Esophagus muscularis mucosa (tissue), 4 donors: ENCODE results near the gene NFAM1. TPM values are rescaled to one million over a fixed set of nuclear protein-coding genes. Genes with fewer than 3 reads are reported as not detected.

Experiments used
- DNase-seq: peaks from one replicate; pipeline ENCODE4 v3.0.0-alpha.2; 2017; ENCODE audit errors: extremely low spot score
- H3K27ac ChIP-seq, 4 donors: fragments of 200-600 bp; sonication (generic); replicated peaks in 1 of 4; 1 replicate in 3 of 4; 2 replicates in 1 of 4; pipeline ENCODE4 v1.5.1; 2016 to 2019; ENCODE audit warnings: mild to moderate bottlenecking in 1 of 4
- H3K27me3 ChIP-seq, 4 donors: fragments of 200-600 bp; sonication (generic); one replicate each; pipeline versions ENCODE4 v1.5.1 to v1.6.0; 2016 to 2019
- H3K36me3 ChIP-seq, 4 donors: fragments of 200-600 bp; sonication (generic); one replicate each; pipeline ENCODE4 v1.5.1; 2016 to 2019
- H3K4me1 ChIP-seq, 4 donors: fragments of 200-600 bp; sonication (generic); one replicate each; pipeline ENCODE4 v1.5.1; 2016 to 2019
- H3K4me3 ChIP-seq, 4 donors: fragments of 200-600 bp; sonication (generic); 1 replicate in 2 of 4; 2 replicates in 2 of 4; pipeline ENCODE4 v1.5.1; 2016 to 2019; ENCODE audit warnings: mild to moderate bottlenecking in 4 of 4, moderate library complexity in 1 of 4
- H3K9me3 ChIP-seq, 4 donors: fragments of 200-600 bp; sonication (generic); 1 replicate in 3 of 4; 2 replicates in 1 of 4; pipeline ENCODE4 v1.5.1; 2016 to 2019
- CTCF ChIP-seq, 3 experiments: fragments of 200-600 bp in 2 of 3; fragments of 450-650 bp in 1 of 3; sonication (generic) in 2 of 3; IDR thresholded peaks; one replicate each; pipeline ENCODE4 v1.5.1; 2017 to 2019; ENCODE audit warnings: antibody characterized with exemption in 3 of 3, mild to moderate bottlenecking in 2 of 3, moderate library complexity in 1 of 3
- EP300 ChIP-seq: sonication (generic); formaldehyde crosslinking; IDR thresholded peaks from one replicate; pipeline ENCODE4 v1.6.1; 2017; ENCODE audit warnings: antibody characterized with exemption
- POLR2A ChIP-seq: fragments of 450-650 bp; IDR thresholded peaks from one replicate; pipeline ENCODE4 v1.6.1; 2017; ENCODE audit warnings: antibody characterized with exemption, moderate library complexity, mild to moderate bottlenecking, low read depth
- POLR2AphosphoS5 ChIP-seq, 2 donors: sonication (generic); formaldehyde crosslinking; IDR thresholded peaks; one replicate each; pipeline ENCODE4 v1.6.1; 2017; ENCODE audit warnings: antibody characterized with exemption in 2 of 2
- WGBS: methylation state at CpG from one replicate; pipeline ENCODE4 v1.1.5; 2018; 5-methylcytosine and 5-hydroxymethylcytosine counted together
- intact Hi-C: fragments of 100-400 bp; cut with DNase I; formaldehyde crosslinking; loops from one replicate; pipeline ENCODE4 v1.15.1; 2023
- total RNA-seq, 4 donors: library from RNA; depleted of rRNA; stranded (reverse); fragments of >200 nt; gene quantifications; one replicate each; pipeline versions ENCODE4 v1.1.0 to v1.2.1, GENCODE V29; 2016

NFAM1 gene
- total RNA-seq, 4 donors from 2014 or later: 2.1 to 5.1 (median 2.9) TPM

DNA sequence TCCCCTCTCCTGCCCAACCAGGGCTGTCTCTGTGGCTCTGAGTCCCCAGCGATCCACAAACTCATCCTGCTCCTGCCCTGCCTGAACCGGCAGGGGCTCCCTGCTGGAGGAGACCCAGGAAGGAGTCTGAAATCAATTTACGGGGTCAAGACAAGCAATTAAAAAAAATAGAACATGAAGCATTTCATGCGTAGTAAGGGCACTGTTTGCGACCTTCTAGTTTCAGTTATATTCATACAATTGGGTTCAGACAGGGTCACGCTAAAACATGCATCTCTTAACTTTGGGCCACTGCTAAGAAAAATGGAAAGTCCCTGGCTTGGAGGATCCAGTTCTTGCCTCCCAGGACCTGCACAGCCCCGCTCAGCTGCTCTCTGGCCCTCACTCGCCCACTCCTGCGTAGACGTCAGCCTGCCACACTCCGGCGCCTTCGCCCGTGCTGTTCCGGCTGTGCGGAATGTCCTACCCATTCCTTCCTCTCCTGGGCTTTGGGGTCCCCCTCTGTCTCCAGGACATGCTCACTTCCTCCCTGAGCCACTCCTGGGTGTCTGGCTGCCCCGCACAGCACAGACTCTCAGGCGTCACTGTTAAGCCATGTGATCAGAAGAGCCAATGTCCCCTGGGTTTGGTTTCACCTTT lies 12.8 kb downstream of the NFAM1 start:
- TF ChIP-seq EP300: no peak
- 74% methylated on average over 17 of the region's 18 CpGs for WGBS
- intact Hi-C loops: no loop called here
- H3K4me1 ChIP-seq: peaks cover 0 to 3% (median 0%) of the 10 kb centered on the region in 4 donors
- no peak for DNase-seq
- no peaks in the 10 kb centered on the region for H3K9me3 ChIP-seq
- no peaks in the 10 kb centered on the region for H3K36me3 ChIP-seq
- H3K4me3 ChIP-seq: no peak overlapping the region
- no peak overlapping the region for H3K27ac ChIP-seq
- peaks cover 0 to 8% (median 0%) of the 10 kb centered on the region in 4 donors for H3K27me3 ChIP-seq

GRCh38 chr22:42418811-42419242 lies 13.4 kb downstream of the NFAM1 start:
- TF ChIP-seq POLR2A (no peak), EP300 (no peak), CTCF (IDR thresholded peaks at IDR 0.05) (no peak), POLR2AphosphoS5 (IDR thresholded peaks at IDR 0.05) (no peak)
- H3K27me3 ChIP-seq: peaks cover 0 to 8% (median 0%) of the 10 kb centered on the region in 4 donors
- peaks cover 0 to 3% (median 0%) of the 10 kb centered on the region in 4 donors for H3K4me1 ChIP-seq
- no peak overlapping the region for H3K4me3 ChIP-seq
- H3K36me3 ChIP-seq: no peaks in the 10 kb centered on the region
- H3K27ac ChIP-seq: no peak overlapping the region
- DNase-seq: no peak
- H3K9me3 ChIP-seq: no peaks in the 10 kb centered on the region
- intact Hi-C loops: no loop called here
- 83% methylated on average over 1 of the region's 12 CpGs for WGBS

DNA sequence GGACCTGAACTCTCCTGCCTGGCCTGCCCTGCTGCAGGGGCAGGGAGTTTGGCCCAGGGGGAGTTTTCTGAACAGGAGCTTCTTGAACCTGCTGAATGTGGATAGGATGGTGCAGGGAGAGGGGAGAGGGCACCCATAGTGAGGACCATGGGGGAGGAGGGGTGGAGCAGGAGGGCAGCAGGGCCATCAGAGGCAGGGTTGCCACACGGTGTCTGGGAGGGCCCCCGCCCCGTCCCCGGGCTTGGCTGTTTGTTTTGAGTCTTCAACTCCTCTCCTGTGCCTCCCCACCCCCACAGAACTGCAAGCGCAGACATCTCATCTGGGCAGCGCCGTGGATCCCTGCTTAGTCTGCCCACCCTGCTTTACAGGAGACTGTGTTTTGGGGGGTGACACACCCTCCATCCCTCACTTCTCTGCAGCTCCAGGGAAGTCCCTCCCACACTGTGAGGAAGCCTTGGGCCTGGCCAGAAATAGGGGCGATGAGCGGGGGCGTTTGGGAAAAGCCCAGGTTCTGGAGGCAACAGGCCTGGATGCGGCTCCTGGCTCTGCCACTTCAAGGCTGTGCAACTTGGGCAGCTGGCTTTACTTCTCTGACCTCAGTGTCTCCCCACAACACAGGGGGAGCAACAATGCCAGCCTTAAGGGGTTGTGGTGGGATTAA lies 14.4 kb downstream of the NFAM1 start:
- TF ChIP-seq EP300 (no peak), POLR2A (no peak), CTCF (IDR thresholded peaks at IDR 0.05) (no peak), POLR2AphosphoS5 (IDR thresholded peaks at IDR 0.05) (no peak)
- peaks cover 0 to 8% (median 6%) of the 10 kb centered on the region in 4 donors for H3K4me1 ChIP-seq
- H3K36me3 ChIP-seq: no peaks in the 10 kb centered on the region
- no peak overlapping the region for H3K4me3 ChIP-seq
- H3K9me3 ChIP-seq: no peaks in the 10 kb centered on the region
- peaks cover 0 to 8% (median 0%) of the 10 kb centered on the region in 4 donors for H3K27me3 ChIP-seq
- no peak overlapping the region for H3K27ac ChIP-seq
- 81% methylated on average over 11 of the region's 11 CpGs for WGBS
- intact Hi-C loops: no loop called here
- DNase-seq: no peak

DNA sequence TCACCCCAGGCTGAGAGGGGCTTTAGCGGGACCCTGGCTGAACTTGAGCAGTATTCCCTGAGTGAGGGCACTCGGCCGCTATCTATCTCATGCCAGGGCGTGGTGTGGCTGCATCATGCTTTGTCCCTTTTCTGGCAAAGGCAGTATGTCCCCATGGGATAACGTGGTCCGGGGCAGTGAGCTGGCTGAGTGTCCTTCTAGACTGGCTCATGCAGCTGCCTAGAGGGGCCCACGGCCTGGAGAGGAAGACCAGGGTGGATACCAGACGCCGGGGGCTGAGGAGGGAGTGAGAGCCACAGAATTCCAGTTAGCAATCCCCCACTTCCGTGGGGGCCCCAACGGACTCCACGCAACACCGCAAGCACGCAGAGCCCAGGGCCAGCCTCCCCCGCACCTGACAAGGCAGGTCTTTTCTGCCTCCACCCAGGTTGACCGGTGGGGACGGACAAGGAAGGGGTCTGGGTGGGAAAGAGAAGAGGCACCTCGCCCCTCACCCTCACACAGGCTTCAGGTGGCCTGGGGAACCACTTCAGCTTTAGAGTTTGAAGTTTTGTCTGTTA lies 15.5 kb downstream of the NFAM1 start:
- DNase-seq: no peak
- WGBS: 94% methylated on average over 8 of the region's 18 CpGs
- no peaks in the 10 kb centered on the region for H3K36me3 ChIP-seq
- no peak overlapping the region for H3K27ac ChIP-seq
- no peak overlapping the region for H3K4me3 ChIP-seq
- H3K27me3 ChIP-seq: peaks cover 0 to 8% (median 0%) of the 10 kb centered on the region in 4 donors
- TF ChIP-seq POLR2A: no peak
- no peak for TF ChIP-seq POLR2AphosphoS5 (IDR thresholded peaks at IDR 0.05)
- no peak for TF ChIP-seq CTCF (IDR thresholded peaks at IDR 0.05)
- no peak for TF ChIP-seq EP300
- intact Hi-C loops: no loop called here
- no peaks in the 10 kb centered on the region for H3K9me3 ChIP-seq
- H3K4me1 ChIP-seq: peaks cover 0 to 14% (median 13%) of the 10 kb centered on the region in 4 donors

- Histone ChIP-seq H3K4me1 (peaks cover 0 to 14% (median 13%) of the 10 kb centered on the region in 4 donors), H3K4me3 (no peak overlapping the region), H3K27ac (no peak overlapping the region), H3K36me3 (no peaks in the 10 kb centered on the region), H3K27me3 (no peaks in the 10 kb centered on the region), H3K9me3 (no peaks in the 10 kb centered on the region)
- TF ChIP-seq EP300 (no peak), POLR2A (no peak), CTCF (IDR thresholded peaks at IDR 0.05) (no peak), POLR2AphosphoS5 (IDR thresholded peaks at IDR 0.05) (no peak)
- intact Hi-C loops: no loop called here
- WGBS: 69% methylated on average over 17 of the region's 17 CpGs
- DNase-seq: no peak
These were observed 17.5 kb downstream of the NFAM1 start for GRCh38 chr22:42414565-42415303.
